WTC11 (cell line): ENCODE results near the gene ARHGEF10L. TPM values are rescaled to one million over a fixed set of nuclear protein-coding genes. Genes with fewer than 3 reads are reported as not detected.

Experiments used
- ATAC-seq: fragments of 200-7000 bp; cut with Tn5 transposase; 2 replicates; pipeline ENCODE4 v1.10.0; 2021; ENCODE audit warnings: mild to moderate bottlenecking, moderate library complexity
- CTCF ChIA-PET: fragments of 300-600 bp; sonication (Branson Sonifier 250); formaldehyde crosslinking; loops from one replicate; lab custom pipeline; 2021; ENCODE audit warnings: antibody characterized with exemption; lab: Charles Lee
- POLR2A ChIA-PET: fragments of 350-600 bp; sonication (Branson Sonifier 250); formaldehyde crosslinking; loops from one replicate; lab custom pipeline; 2021; ENCODE audit warnings: antibody characterized with exemption; lab: Charles Lee
- DNase-seq: peaks from one replicate; pipeline ENCODE4 v3.0.0; 2021; ENCODE audit warnings: low spot score
- H3K27ac Mint-ChIP-seq: 2 replicates; pipeline ENCODE4 v1.8.0; 2021; ENCODE audit warnings: mixed read lengths
- H3K27me3 Mint-ChIP-seq: 2 replicates; pipeline ENCODE4 v1.8.0; 2021; ENCODE audit warnings: low read depth, mild to moderate bottlenecking, moderate library complexity, mixed read lengths
- H3K36me3 Mint-ChIP-seq: 2 replicates; pipeline ENCODE4 v1.8.0; 2021; ENCODE audit warnings: mixed read lengths
- H3K4me1 Mint-ChIP-seq: 2 replicates; pipeline ENCODE4 v1.8.0; 2022; ENCODE audit warnings: mixed read lengths
- H3K4me3 Mint-ChIP-seq: 2 replicates; pipeline ENCODE4 v1.8.0; 2021; ENCODE audit warnings: mild to moderate bottlenecking, moderate library complexity, mixed read lengths
- H3K9me3 Mint-ChIP-seq: 2 replicates; pipeline ENCODE4 v1.8.0; 2021; ENCODE audit warnings: mixed read lengths
- AFF4 ChIP-seq: sonication (generic); formaldehyde crosslinking; IDR thresholded peaks from 2 replicates; pipeline ENCODE4 v1.8.1; 2023; ENCODE audit warnings: mild to moderate bottlenecking, missing genetic modification reagents, borderline replicate concordance
- GABPB1 ChIP-seq: sonication (generic); formaldehyde crosslinking; IDR thresholded peaks from 2 replicates; pipeline ENCODE4 v1.8.1; 2023; ENCODE audit warnings: mild to moderate bottlenecking, missing genetic modification reagents
- GRHL2 ChIP-seq: fragments of 250-450 bp; sonication (Bioruptor Pico); IDR thresholded peaks from 2 replicates; pipeline ENCODE4 v1.8.0; 2022; ENCODE audit warnings: mild to moderate bottlenecking, moderate library complexity; ENCODE audit not compliant: insufficient replicate concordance, severe bottlenecking
- GTF2I ChIP-seq: fragments of 250-450 bp; sonication (Bioruptor Pico); conservative IDR thresholded peaks from 2 replicates; pipeline ENCODE4 v1.4.0; 2021; ENCODE audit warnings: mild to moderate bottlenecking
- NFE2L1 ChIP-seq: sonication (generic); formaldehyde crosslinking; IDR thresholded peaks from 2 replicates; pipeline ENCODE4 v1.8.1; 2023; ENCODE audit warnings: missing genetic modification reagents
- NFYB ChIP-seq: sonication (generic); formaldehyde crosslinking; conservative IDR thresholded peaks from 2 replicates; pipeline ENCODE4 v1.8.0; 2022; ENCODE audit warnings: low read depth, missing genetic modification reagents
- PRDM15 ChIP-seq: sonication (generic); formaldehyde crosslinking; IDR thresholded peaks from 2 replicates; pipeline ENCODE4 v1.8.0; 2022; ENCODE audit warnings: missing genetic modification reagents
- SMAD4 ChIP-seq: sonication (generic); formaldehyde crosslinking; IDR thresholded peaks from 2 replicates; pipeline ENCODE4 v1.8.0; 2022; ENCODE audit warnings: mild to moderate bottlenecking, missing genetic modification reagents
- TEAD4 ChIP-seq: sonication (generic); formaldehyde crosslinking; IDR thresholded peaks from 2 replicates; pipeline ENCODE4 v1.8.0; 2022; ENCODE audit warnings: mild to moderate bottlenecking, missing genetic modification reagents
- TP53 ChIP-seq: sonication (generic); formaldehyde crosslinking; IDR thresholded peaks from 2 replicates; pipeline ENCODE4 v1.8.1; 2023; ENCODE audit warnings: mild to moderate bottlenecking, missing genetic modification reagents
- ZNF219 ChIP-seq: sonication (generic); formaldehyde crosslinking; IDR thresholded peaks from 2 replicates; pipeline ENCODE4 v1.8.0; 2023; ENCODE audit warnings: missing genetic modification reagents, mild to moderate bottlenecking, borderline replicate concordance
- total RNA-seq: library from RNA; stranded (reverse); gene quantifications from 3 replicates; pipeline ENCODE4 v1.2.3, GENCODE V29; 2021
- TF ChIP-seq, protein P1 (sequence below): fragments of 250-450 bp; sonication (Bioruptor Pico); conservative IDR thresholded peaks from 2 replicates; pipeline ENCODE4 v1.9.0; 2021; ENCODE audit warnings: mild to moderate bottlenecking
- TF ChIP-seq, protein P2 (sequence below): sonication (generic); formaldehyde crosslinking; IDR thresholded peaks from 2 replicates; pipeline ENCODE4 v1.8.0; 2022; ENCODE audit warnings: mild to moderate bottlenecking, missing genetic modification reagents
- TF ChIP-seq, protein P3 (sequence below): sonication (generic); formaldehyde crosslinking; IDR thresholded peaks from 2 replicates; pipeline ENCODE4 v1.8.1; 2023; ENCODE audit warnings: mild to moderate bottlenecking, missing genetic modification reagents

The ARHGEF10L gene
- total RNA-seq, 1 experiment from 2014 or later = 34.4 TPM

GRCh38 chr1:17527036-17527914, 12.2 kb upstream of the ARHGEF10L start:
- no peak overlapping the region for H3K4me3 Mint-ChIP-seq
- peaks cover 36% of the 10 kb centered on the region for H3K4me1 Mint-ChIP-seq
- ATAC-seq (no peak), DNase-seq (no peak)
- H3K36me3 Mint-ChIP-seq = no peaks in the 10 kb centered on the region
- H3K9me3 Mint-ChIP-seq = no peaks in the 10 kb centered on the region
- ChIA-PET POLR2A (interaction anchor here (1.3 kb wide), 1 partner anchor 14 kb away, joined by 3 read pairs; no protein-coding TSS in a partner anchor), CTCF (interaction anchor here (0.7 to 1.3 kb wide), 5 partner anchors 14 to 79 kb away, joined by 3 to 4 read pairs (median 3); no protein-coding TSS in a partner anchor)
- TF ChIP-seq, protein P1, sequence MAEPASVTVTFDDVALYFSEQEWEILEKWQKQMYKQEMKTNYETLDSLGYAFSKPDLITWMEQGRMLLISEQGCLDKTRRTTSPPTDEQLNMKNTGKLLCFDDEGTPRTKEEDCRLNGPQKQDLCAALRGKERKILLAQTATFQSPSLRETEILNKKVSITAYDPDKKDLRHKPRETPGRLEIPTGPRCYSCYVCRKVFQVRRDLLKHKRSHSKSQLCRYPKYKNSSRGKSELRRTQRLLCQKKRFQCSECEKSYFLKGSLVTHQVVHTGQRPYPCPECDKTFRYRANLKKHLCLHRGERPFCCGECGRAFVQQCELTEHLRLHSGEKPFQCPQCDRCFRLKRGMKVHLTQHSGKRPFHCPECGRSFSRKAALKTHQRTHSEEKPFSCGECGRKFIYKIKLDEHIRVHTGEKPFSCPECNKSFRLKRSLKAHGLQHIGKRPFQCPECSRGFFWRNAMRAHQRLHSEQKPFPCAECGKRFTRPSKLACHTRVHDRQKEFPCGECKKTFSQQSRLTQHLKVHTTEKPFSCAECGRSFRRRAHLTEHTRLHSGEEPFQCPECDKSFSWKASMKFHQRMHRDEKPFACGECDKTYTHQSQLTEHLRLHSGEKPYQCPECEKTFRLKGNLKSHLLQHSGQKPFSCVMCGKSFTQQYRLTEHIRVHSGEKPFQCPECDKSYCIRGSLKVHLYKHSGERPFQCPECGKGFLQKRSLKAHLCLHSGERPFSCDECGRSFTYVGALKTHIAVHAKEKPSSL = no peak
- TF ChIP-seq GTF2I (no peak), TP53 (no peak), NFE2L1 (no peak), SMAD4 (CRISPR knock-in tag) (no peak), GRHL2 (no peak), PRDM15 (no peak), TEAD4 (CRISPR knock-in tag) (no peak), GABPB1 (CRISPR knock-in tag) (no peak), AFF4 (CRISPR knock-in tag) (no peak), ZNF219 (CRISPR knock-in tag) (no peak), NFYB (no peak)
- TF ChIP-seq, protein P2, sequence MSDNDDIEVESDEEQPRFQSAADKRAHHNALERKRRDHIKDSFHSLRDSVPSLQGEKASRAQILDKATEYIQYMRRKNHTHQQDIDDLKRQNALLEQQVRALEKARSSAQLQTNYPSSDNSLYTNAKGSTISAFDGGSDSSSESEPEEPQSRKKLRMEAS (CRISPR knock-in tag) = no peak
- TF ChIP-seq, protein P3, sequence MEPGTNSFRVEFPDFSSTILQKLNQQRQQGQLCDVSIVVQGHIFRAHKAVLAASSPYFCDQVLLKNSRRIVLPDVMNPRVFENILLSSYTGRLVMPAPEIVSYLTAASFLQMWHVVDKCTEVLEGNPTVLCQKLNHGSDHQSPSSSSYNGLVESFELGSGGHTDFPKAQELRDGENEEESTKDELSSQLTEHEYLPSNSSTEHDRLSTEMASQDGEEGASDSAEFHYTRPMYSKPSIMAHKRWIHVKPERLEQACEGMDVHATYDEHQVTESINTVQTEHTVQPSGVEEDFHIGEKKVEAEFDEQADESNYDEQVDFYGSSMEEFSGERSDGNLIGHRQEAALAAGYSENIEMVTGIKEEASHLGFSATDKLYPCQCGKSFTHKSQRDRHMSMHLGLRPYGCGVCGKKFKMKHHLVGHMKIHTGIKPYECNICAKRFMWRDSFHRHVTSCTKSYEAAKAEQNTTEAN (CRISPR knock-in tag) = no peak
- H3K27ac Mint-ChIP-seq = no peak overlapping the region
- H3K27me3 Mint-ChIP-seq = peaks cover 4% of the 10 kb centered on the region; the same call in 1 of the 2 replicates
